ENCODE measurements around the gene WBP2NL. TPM values are rescaled to one million over a fixed set of nuclear protein-coding genes. Genes with fewer than 3 reads are reported as not detected.

Gene WBP2NL
- total RNA-seq, 1 donor from 2014 or later = 4.5 TPM

DNA sequence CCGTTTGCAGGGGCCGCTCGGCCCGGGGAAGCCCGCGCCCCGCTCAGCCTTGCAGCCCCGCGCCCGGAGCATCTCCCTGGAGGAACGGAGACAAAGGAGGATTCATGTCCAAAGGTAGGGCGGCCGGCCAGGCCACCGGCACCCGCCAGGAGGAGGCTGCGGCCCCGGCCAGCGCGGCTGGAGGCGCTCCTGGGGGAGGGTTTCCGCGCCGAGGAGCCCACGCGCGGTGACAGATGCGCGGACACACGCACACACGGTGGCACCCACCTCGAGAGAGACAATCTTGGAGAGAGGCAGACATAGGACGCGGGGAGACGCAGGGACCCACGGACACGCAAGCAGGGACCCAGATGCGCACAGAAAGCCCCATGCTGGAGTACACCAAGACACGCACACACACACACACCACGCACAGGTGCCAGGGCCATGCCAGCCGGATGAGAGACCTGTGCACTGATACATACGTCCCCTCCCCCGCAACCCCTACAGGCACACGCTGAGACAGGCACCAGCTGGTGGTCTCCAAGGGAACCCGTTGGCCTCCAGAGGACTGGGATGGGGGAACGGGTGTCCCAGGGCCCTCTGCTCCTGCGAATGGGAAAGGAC, 21.5 kb upstream of the WBP2NL start:
- FAIRE-seq = no peak
- DNase-seq (ENCODE audit: low spot score in 2 of 2) = no peak

DNA sequence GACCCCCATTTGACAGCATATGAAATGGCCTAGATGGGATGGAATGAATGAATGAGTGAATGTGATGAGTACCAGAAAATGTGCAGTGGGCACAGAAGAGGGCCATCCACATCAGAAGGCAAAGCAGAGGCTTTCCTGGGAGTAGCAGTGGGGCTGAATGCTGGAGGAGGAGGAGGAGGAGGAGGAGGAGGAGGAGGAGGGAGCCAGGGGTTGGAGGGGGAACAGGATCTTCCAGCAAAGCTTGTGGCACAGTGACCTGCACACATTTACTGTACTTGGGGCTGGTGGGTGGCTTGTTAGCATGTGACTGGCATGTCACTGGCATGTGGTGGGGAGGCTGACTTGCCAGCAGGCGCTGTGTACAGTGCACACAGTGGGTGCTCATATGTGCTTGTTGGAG, 19.9 kb upstream of the WBP2NL start:
- FAIRE-seq (no peak), DNase-seq (ENCODE audit: low spot score in 2 of 2) (no peak)

DNA sequence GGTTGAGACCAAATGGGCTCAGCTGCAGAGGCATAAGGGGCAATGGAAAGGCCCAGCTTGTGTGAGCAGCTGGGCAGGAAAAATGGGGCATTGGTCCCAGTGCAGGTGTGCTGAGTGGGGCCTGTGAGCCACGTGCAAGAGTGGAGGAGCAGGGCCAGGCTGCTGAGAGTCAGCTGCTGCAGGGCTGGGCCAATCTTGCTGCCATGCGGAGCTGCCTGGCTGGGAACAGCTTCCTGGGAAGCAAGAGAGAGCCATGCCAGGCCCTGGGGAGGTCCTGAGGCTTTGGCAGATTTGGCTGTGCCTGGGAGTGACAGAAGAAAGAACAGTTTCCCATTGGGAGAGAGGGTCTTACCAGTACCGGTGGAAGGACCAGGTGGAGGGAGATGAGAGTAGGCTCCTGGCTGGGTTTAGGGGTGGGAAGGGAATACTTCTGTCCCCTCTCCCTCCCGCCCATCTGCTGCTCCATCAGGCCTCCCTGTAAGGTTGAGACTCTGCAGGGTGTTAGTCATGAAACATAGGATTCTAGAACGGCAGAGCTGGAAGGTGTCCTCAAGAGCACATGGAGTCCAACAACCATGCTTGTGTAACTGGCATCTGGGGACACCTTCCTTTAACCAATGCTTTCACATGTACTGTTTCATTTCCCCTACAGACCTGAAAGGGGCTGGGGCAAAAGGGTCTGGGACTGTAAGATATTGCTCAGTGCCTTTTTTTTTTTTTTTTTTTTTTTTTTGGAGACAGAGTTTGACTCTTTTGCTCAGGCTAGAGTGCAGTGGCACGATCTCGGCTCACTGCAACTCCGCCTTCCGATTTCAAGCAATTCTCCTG, 19.0 kb upstream of the WBP2NL start:
- FAIRE-seq (no peak), DNase-seq (ENCODE audit: low spot score in 2 of 2) (no peak)

DNA sequence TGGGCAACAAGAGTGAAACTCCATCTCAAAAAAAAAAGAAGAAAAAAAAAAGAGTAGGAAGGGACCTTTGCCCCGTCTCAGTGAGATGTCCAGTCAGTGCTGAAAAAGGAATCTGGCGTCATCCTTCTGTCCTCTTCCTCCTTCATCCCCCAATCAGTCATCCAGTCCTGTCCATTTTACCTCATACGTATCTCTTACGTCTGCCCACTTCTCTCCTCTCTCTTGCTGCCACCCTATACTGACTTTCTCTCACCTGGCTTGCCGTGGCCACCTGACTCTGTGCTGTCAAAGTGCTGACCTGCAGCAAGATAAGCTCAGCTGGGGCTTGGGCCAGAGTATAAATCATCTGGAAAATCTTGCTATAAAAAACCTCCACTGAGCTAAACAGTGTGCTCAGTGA, 15.7 kb upstream of the WBP2NL start:
- FAIRE-seq = no peak

DNA sequence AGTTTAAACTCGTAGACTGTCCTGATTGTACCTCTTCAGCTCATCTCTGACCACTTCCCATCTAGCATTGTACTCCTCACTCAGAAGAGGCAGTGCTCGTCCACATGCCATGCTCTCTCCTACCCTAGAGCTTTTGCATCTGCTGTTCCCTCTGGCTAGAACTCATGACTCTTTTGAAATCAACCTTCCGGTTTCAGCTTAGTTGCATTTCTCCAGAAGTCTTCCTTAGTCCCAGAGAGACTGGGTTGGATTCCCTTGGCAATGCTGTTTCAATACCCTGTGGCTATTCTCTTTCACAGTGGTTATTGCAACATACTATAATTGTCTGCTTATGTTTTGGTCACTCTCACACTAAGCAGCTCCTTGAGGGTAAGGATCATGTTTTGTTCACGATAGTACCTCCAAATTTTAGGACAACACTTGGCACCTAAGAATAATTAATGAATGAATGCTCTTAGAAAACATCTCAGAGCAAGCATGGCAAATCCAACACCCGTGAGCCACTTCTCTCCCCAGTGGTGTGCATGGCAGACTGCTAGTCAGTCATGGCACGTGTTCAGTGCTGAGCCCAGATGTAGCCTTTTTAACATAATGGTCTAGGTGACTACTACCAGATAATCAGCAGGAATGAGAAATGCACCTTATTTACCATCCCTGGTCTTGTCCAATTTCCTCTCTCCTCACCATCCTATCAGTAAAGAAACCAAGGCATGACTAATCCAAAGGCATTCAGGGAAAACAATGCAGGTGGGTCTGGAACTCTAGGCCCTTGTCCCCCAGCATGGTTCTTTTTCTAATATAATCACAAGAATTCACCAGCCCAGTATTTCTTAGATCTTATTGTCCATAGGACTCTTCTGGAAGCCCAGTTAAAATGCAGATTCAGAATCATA, 14.8 kb upstream of the WBP2NL start:
- no peak for DNase-seq (ENCODE audit: low spot score in 2 of 2)
- no peak for FAIRE-seq

More for the DNA sequence above, 15.7 kb upstream of the WBP2NL start:
- DNase-seq (ENCODE audit: low spot score in 2 of 2) = no peak

DNA sequence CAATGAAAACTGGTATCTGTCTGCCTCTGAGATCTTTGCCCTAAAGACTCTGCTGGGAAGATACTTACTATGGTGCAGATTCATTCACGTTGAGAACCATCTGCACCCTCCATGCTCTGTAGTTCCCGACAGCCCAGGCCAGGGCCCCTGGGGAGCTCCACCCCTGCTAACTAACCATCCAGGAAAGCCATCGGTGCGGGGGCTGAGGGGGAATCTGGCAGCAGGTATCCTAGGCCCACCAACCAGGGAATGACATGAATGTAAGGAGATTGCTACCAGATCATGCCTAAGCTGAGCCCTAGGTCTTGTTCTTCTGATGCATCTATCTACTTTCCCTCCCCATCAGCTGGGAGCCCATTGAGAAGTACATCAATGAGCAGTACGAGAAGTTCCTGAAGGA, 11.3 kb upstream of the WBP2NL start:
- no peak for DNase-seq (ENCODE audit: low spot score in 2 of 2)
- FAIRE-seq = no peak

DNA sequence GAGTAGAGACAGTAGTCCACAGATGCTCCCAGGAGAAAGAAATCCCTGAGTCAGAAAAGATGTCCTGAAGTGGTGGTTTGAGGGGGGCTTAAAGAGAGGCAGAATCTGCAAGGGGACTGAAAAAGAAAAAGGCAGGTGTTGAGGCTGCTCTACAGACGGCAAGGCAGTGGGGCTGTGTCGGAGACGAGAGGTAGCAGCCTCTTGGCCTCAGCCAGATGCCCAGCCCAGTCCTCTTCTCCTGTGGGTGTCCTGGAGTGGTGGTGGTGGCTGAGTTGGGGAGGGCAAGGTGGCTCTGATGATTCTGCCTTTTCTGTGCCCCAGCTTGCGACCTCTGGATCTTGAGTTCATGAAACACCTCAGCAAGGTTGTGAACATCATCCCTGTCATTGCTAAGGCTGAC, 9.3 kb upstream of the WBP2NL start:
- DNase-seq (ENCODE audit: low spot score in 2 of 2) (no peak), FAIRE-seq (no peak)

DNA sequence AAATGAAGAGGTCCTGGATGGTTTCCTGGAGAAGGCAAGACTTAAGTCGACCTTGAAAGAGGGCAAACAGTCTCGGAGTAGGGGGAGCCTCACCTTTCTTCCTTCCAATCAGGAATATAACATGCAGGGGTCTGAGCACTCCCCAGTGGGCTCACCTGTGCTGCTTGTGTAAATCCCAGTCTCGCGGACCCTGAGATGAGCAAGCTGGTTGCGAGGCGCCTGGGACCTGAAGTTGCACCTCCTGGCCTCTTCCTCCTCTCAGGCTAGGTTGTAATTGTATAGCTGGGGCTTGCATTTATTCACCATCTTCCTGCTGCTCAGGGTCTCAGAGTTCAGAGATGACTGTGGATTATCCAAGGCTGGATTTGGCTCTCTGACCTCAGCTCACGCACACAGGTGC, 7.5 kb upstream of the WBP2NL start:
- FAIRE-seq = no peak
- DNase-seq (ENCODE audit: low spot score in 2 of 2) = no peak

DNA sequence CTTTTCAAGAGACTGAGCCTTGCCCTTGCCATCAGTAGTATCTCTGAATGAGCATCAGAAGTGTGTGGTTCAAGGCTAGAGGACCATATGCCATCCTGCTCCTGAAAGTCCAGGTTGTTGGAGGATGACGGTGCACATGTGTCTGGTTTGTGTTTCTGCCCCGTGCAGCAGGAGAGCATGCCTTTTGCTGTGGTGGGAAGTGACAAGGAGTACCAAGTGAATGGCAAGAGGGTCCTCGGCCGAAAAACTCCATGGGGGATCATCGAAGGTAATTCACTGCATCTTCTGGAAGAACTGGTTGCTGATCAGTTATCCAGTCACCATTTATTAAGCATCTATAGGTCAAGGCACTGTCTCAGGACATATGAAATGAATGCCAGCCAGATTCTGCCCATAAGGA, 6.1 kb upstream of the WBP2NL start:
- no peak for DNase-seq (ENCODE audit: low spot score in 2 of 2)
- FAIRE-seq = no peak

DNA sequence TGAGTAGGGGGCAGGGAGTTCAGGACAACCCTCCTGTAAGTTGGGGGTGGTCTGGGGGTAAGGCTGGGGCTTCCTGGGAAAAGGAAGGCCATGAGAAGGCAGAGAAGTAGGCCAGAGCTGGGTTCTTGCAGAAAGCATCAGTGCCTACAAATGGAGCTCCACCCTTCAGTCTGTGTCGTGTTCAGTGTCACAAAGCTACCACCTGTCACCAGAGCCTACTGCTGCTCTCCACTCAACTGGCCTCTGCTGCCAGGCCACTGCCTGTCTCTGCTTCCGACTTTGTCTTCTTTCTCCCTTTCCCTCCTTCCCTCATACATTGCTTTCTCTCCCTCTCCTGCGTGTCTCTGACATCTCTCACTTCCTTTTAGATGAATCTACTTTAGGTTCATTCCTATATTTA, 3.4 kb upstream of the WBP2NL start:
- DNase-seq (ENCODE audit: low spot score in 2 of 2) (no peak), FAIRE-seq (no peak)

DNA sequence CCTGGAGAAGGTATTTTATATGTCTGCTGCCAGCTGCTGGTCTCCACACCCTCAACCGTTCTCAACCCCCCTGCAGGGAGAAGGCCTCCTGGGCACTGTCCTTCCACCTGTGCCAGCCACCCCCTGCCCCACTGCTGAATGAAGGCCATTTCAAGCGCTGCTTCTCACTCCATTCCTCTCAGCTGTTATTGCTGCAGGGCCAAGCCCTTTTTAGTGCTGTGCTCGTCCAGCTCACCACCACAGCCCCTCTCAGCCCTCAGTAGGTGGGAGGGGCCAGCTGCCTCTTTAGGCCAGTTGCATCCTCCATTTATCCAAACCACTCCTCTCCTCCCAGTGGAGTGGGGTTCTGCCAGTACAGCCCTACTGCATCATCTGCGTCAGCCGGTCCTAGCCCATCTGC, 1.8 kb upstream of the WBP2NL start:
- DNase-seq (ENCODE audit: low spot score in 2 of 2) = no peak
- no peak for FAIRE-seq

DNA sequence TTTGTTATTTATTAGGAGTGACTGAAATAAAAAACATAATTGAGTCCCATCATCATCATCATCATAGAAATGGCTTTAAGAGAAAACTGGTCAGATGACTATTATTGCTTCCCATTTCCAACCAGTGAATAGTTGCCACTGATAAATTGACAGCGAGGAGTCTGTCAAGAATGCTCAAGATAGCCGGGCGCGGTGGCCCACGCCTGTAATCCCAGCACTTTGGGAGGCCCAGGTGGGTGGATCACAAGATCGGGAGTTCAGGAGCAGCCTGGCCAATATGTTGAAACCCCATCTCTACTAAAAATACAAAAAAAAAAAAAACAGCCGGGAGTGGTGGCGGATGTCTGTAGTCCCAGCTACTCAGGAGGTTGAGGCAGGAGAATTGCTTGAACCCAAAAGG, 1.9 kb downstream of the WBP2NL start:
- FAIRE-seq = no peak

DNA sequence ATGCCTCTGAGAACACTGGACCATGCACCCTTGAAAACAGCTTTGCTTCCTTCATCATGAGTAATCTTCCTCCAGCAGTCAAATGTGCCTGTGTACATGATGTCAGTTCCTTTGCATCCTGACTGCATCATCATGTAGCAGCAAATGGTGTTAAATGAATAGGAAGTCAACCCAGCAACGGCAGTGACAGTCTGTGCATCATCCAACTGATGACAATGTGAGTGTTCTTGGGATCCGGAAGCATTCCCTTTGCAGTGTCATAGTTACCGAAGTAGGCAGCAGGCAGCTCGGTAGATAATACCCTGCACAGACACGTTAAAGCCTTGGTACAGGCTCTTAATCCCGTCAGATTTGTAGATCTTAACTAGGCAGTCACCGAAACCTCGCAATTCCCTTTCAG, 2.5 kb downstream of the WBP2NL start:
- DNase-seq (ENCODE audit: low spot score in 2 of 2) (no peak), FAIRE-seq (no peak)

More for the DNA sequence above, 1.9 kb downstream of the WBP2NL start:
- no peak for DNase-seq (ENCODE audit: low spot score in 2 of 2)

DNA sequence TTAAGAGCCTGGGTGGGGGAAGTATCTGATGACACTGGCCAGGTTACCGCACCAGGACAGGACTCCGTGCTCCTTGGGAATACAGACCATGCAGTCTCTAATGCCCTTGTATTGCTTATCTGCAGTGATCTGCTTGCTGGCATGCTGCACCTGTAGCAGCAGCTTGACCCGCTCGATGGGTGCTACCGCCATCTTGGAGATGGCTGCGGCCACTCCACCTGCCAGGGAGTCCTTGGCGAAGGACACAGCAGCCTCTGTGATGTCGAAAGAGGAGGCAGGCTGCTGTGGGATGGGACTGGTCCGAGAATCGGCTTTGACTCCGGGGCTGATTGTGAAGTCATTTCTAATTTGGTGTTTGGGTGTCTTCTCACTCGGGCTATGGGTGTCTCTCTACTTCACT, 3.1 kb downstream of the WBP2NL start:
- FAIRE-seq (no peak), DNase-seq (ENCODE audit: low spot score in 2 of 2) (no peak)

DNA sequence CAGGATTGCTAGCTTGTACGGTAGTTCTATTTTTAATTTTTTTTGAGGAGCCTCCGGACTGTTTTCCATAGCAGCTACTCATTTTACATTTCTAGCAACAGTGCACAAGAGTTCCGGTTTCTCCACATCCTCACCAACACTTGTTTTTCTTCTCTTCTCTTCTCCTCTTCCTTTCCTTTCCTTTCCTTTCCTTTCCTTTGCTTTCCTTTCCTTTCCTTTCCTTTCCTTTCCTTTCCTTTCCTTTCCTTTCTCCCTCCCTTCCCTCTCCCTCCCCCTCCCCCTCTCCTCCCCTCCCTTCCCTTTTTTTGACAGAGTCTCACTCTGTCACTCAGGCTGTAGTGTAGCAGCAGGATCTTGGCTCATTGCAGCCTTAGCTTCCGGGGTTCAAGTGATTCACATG, 9.3 kb downstream of the WBP2NL start:
- no peak for FAIRE-seq
- DNase-seq (ENCODE audit: low spot score in 2 of 2) = no peak

DNA sequence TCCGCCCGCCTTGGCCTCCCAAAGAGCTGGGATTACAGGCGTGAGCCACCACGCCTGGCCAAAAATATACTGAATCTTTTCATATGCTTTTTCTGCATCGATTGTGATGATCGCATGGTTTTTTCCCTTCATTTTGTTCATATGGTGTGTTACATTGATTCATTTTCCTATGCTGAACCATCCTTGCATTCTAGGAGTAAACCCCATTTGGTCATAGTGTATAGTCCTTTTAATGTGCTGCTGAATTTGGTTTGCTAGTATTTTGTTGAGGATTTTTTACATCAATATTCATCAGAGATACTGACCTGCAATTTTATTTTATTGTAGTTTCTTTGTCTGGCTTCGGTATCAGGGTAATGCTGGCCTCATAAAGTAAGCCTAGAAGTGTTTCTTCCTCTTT, 12.2 kb downstream of the WBP2NL start:
- no peak for FAIRE-seq
- DNase-seq (ENCODE audit: low spot score in 2 of 2) = no peak

DNA sequence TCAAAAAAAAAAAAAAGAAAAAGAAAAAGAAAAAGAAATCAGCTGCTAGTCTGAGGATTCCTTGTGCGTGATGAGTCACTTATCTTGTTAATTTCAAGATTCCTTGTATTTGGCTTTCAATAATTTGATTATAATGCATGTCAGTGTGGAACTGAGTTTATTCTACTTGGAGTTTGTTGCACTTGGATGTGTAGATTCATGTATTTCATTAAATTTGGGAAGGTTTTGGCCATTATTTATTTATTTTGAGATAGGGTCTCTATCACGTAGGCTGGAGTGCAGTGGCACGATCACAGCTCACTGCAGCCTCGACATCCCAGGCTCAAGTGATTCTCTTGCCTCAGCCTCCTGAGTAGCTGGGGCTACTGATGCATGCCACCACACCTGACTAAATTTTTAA, 14.8 kb downstream of the WBP2NL start:
- FAIRE-seq (no peak), DNase-seq (ENCODE audit: low spot score in 2 of 2) (no peak)

DNA sequence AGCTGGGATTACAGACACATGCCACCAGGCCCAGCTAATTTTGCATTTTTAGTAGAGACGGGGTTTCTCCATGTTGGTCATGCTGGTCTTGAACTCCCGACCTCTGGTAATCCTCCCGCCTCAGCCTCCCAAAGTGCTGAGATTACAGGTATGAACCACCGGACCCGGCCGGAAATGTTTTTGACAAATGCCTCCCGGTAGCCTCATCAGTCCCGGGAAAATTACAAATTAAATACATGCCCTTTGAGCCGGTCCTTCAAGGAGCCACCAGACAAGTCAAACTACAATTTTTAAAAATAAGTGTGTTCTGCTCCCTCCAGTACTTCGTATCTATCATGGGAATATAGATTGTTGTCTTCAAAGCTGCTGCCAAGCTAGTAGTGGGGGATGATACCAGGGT, 17.5 kb downstream of the WBP2NL start:
- DNase-seq (ENCODE audit: low spot score in 2 of 2) (no peak), FAIRE-seq (no peak)

DNA sequence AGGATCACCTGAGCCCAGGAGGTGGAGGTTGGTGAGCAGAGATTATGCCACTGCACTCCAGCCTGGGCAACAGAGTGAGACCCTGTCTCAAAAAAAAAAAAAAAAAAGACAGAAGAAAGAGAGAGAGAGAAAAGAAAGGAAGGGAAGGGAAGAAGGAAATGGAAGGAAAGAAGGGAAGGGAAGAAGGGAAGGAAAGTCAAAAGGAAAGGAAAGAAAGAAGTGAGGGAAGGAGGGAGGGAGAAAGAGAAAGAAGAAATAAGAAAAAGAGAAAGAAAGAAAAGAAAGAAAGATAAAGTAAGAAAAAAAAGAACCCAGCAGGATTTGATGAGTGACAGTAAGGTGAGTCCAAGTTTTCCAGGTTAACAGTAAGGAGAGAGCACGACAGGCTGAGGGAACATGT, 19.6 kb downstream of the WBP2NL start:
- FAIRE-seq (no peak), DNase-seq (ENCODE audit: low spot score in 2 of 2) (no peak)

DNA sequence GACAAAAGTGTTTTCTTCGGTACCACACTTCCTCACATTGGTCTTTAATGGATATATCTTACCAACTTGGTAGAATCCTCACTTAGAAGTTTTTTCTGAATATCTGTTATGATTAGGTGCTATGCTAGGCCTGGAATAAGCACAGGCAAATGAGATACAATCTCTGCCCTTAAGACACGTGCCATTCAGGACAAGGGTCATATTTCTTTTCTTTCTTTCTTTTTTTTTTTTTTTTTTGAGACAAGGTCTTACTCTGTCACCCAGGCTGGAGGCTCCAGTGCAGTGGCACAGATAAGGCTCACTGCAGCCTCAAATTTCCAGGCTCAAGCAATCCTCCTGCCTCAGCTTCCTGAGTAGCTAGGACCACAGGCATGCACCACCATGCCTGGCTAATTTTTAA, 23.0 kb downstream of the WBP2NL start:
- DNase-seq (ENCODE audit: low spot score in 2 of 2) (no peak), FAIRE-seq (no peak)

DNA sequence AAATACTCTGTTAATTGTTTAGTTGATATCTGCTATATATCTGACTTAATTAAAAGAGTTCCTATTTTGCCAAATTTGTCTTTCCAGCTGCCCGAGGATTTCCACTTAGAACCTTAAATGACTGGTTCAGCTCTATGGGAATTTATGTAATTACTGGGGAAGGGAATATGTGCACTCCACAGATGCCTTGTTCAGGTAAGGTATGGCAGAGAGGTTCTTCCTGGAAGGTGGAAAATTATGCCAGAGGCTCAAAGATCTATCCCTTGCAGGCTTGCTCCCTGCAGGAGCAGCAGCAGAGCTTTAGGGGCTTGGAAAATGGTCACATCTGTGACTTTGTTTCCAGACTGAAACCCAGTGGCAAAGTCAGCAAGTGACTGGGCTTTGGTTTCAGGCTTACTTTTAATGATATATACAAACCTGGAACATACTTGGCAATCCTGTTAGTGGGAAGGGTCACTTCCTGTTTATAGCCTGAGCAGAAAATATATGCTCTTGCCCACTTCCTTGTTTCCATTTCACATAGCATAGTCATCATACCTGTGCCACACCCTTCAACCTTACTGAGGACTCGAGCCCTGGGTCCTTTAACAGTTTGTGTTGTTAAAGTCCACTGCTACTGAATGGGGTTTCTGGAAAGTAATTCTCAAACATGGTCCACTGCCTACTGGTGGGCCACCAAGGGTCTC, 23.7 kb downstream of the WBP2NL start:
- no peak for FAIRE-seq
- DNase-seq (ENCODE audit: low spot score in 2 of 2) = no peak

Measured in frontal cortex (tissue), 4 donors.